IMR-90 (cell line): ENCODE data around the gene ZNRF4. TPM values are rescaled to one million over a fixed set of nuclear protein-coding genes. Genes with fewer than 3 reads are reported as not detected.

Experiments used
- ATAC-seq: fragments of 200-7000 bp; cut with Tn5 transposase; 2 replicates; pipeline ENCODE4 v1.9.1; 2020; ENCODE audit warnings: low read depth, mild to moderate bottlenecking, moderate library complexity
- BruUV-seq: library from RNA; stranded (reverse); fragments of 400-500 nt; replicated peaks from 2 replicates; lab custom pipeline; 2021; lab: Mats Ljungman, UMichigan
- CTCF ChIA-PET: fragments of 300-600 bp; formaldehyde crosslinking; extraction: SDS; loops from one replicate; lab custom pipeline; 2021; ENCODE audit warnings: antibody characterized with exemption; lab: Yijun Ruan, JAX
- POLR2A ChIA-PET: fragments of 300-600 bp; sonication (Branson Sonifier 250); formaldehyde crosslinking; loops from one replicate; lab custom pipeline; 2022; ENCODE audit warnings: antibody characterized with exemption; ENCODE audit not compliant: unreplicated experiment; lab: Charles Lee
- DNase-seq: peaks from one replicate; pipeline ENCODE4 v3.0.0; 2013
- H2AFZ ChIP-seq: replicated peaks from 2 replicates; pipeline ENCODE3; 2013; ENCODE audit warnings: low read length, mild to moderate bottlenecking; ENCODE audit not compliant: poor library complexity
- H2AK5ac ChIP-seq: 2 replicates; pipeline ENCODE4 v1.6.1; 2013; ENCODE audit warnings: low read depth, low read length, inconsistent platforms
- H2AK9ac ChIP-seq: replicated peaks from 2 replicates; pipeline ENCODE3; 2013; ENCODE audit warnings: mild to moderate bottlenecking, low read depth, low read length, moderate library complexity; ENCODE audit not compliant: poor library complexity
- H2BK120ac ChIP-seq: 2 replicates; pipeline ENCODE4 v1.6.1; 2013; ENCODE audit warnings: low read depth, low read length, inconsistent platforms
- H2BK15ac ChIP-seq: 3 replicates; pipeline ENCODE4 v1.6.1; 2013; ENCODE audit warnings: low read depth, low read length, inconsistent platforms
- H2BK20ac ChIP-seq: 2 replicates; pipeline ENCODE4 v1.6.1; 2013; ENCODE audit warnings: low read depth, mild to moderate bottlenecking, inconsistent platforms, low read length, moderate library complexity
- H2BK5ac ChIP-seq: 2 replicates; pipeline ENCODE4 v1.6.1; 2013; ENCODE audit warnings: mild to moderate bottlenecking, low read depth, low read length, inconsistent platforms; ENCODE audit not compliant: poor library complexity, severe bottlenecking
- H3K14ac ChIP-seq: replicated peaks from 2 replicates; pipeline ENCODE4 v1.6.1; 2013; ENCODE audit warnings: low read depth, low read length, inconsistent platforms
- H3K18ac ChIP-seq: 2 replicates; pipeline ENCODE4 v1.6.1; 2013; ENCODE audit warnings: low read depth, low read length, control low read depth
- H3K23ac ChIP-seq: 2 replicates; pipeline ENCODE4 v1.6.1; 2013; ENCODE audit warnings: low read depth, low read length, inconsistent platforms
- H3K27ac ChIP-seq: 2 replicates; pipeline ENCODE4 v1.5.1; 2013; ENCODE audit warnings: mild to moderate bottlenecking, control low read depth, low read length; ENCODE audit not compliant: insufficient read depth
- H3K27me3 ChIP-seq: 2 replicates; pipeline ENCODE4 v1.6.1; 2013; ENCODE audit warnings: low read length; ENCODE audit not compliant: control insufficient read depth, insufficient read depth
- H3K36me3 ChIP-seq: 2 replicates; pipeline ENCODE4 v1.6.1; 2013; ENCODE audit warnings: low read length, mixed read lengths; ENCODE audit not compliant: control insufficient read depth, insufficient read depth
- H3K4ac ChIP-seq: 2 replicates; pipeline ENCODE4 v1.6.1; 2013; ENCODE audit warnings: low read depth, low read length, inconsistent platforms
- H3K4me1 ChIP-seq: 2 replicates; pipeline ENCODE4 v1.6.1; 2013; ENCODE audit warnings: low read length, mixed read lengths; ENCODE audit not compliant: control insufficient read depth, insufficient read depth
- H3K4me2 ChIP-seq: 2 replicates; pipeline ENCODE4 v1.6.1; 2013; ENCODE audit warnings: low read depth, mild to moderate bottlenecking, control low read depth, low read length, moderate library complexity
- H3K4me3 ChIP-seq: 2 replicates; pipeline ENCODE4 v1.5.1; 2013; ENCODE audit warnings: low read depth, mild to moderate bottlenecking, control low read depth, low read length, moderate library complexity; ENCODE audit not compliant: insufficient read depth
- H3K56ac ChIP-seq: 2 replicates; pipeline ENCODE4 v1.6.1; 2013; ENCODE audit warnings: low read length, inconsistent platforms; ENCODE audit not compliant: insufficient read depth; ENCODE audit errors: extremely low read depth
- H3K79me1 ChIP-seq, 2 experiments: 2 replicates each; pipeline ENCODE4 v1.6.1; 2013; ENCODE audit warnings: low read length in 2 of 2, inconsistent platforms in 1 of 2, low read depth in 1 of 2
- H3K9ac ChIP-seq: 2 replicates; pipeline ENCODE4 v1.6.1; 2013; ENCODE audit warnings: low read depth, low read length, control low read depth
- H3K9me1 ChIP-seq: 2 replicates; pipeline ENCODE4 v1.6.1; 2013; ENCODE audit warnings: low read length, inconsistent platforms; ENCODE audit not compliant: insufficient read depth
- H3K9me3 ChIP-seq: 2 replicates; pipeline ENCODE4 v1.6.1; 2013; ENCODE audit warnings: low read length; ENCODE audit not compliant: control insufficient read depth, insufficient read depth
- H4K20me1 ChIP-seq: 2 replicates; pipeline ENCODE4 v1.6.1; 2013; ENCODE audit warnings: low read length, inconsistent platforms; ENCODE audit not compliant: insufficient read depth
- H4K5ac ChIP-seq: 2 replicates; pipeline ENCODE4 v1.6.1; 2013; ENCODE audit warnings: mild to moderate bottlenecking, low read depth, low read length, control low read depth
- H4K8ac ChIP-seq, 2 experiments: 2 replicates each; pipeline ENCODE4 v1.6.1; 2013; ENCODE audit warnings: low read depth in 2 of 2, low read length in 2 of 2, control low read depth in 1 of 2, inconsistent platforms in 1 of 2
- H4K91ac ChIP-seq: 2 replicates; pipeline ENCODE4 v1.6.1; 2013; ENCODE audit warnings: low read depth, low read length, inconsistent platforms; ENCODE audit not compliant: insufficient read depth
- BHLHE40 ChIP-seq: fragments of 150-350 bp; IDR thresholded peaks from 2 replicates; pipeline ENCODE4 v1.6.1; 2016; ENCODE audit warnings: mild to moderate bottlenecking, low read depth, low read length
- CEBPB ChIP-seq: IDR thresholded peaks from 2 replicates; pipeline ENCODE4 v1.6.1; 2012; ENCODE audit warnings: low read depth, low read length, improper control_type of control experiment
- CHD1 ChIP-seq: IDR thresholded peaks from 2 replicates; pipeline ENCODE4 v1.6.1; 2012; ENCODE audit warnings: low read depth, low read length, improper control_type of control experiment
- CTCF ChIP-seq: conservative IDR thresholded peaks from 2 replicates; pipeline ENCODE4 v1.5.1; 2012; ENCODE audit warnings: mild to moderate bottlenecking, low read depth, low read length, improper control_type of control experiment
- ELK1 ChIP-seq: fragments of 150-350 bp; IDR thresholded peaks from 2 replicates; pipeline ENCODE4 v1.6.1; 2016; ENCODE audit warnings: low read depth, mild to moderate bottlenecking, low read length, moderate library complexity, borderline replicate concordance
- FOS ChIP-seq: fragments of 150-350 bp; IDR thresholded peaks from 2 replicates; pipeline ENCODE4 v1.6.1; 2016; ENCODE audit warnings: low read depth, low read length
- MAFK ChIP-seq: IDR thresholded peaks from 2 replicates; pipeline ENCODE4 v1.6.1; 2012; ENCODE audit warnings: low read depth, low read length, improper control_type of control experiment
- MAZ ChIP-seq: IDR thresholded peaks from 2 replicates; pipeline ENCODE4 v1.6.1; 2012; ENCODE audit warnings: low read depth, mild to moderate bottlenecking, low read length, improper control_type of control experiment, moderate library complexity, borderline replicate concordance
- MXI1 ChIP-seq: IDR thresholded peaks from 2 replicates; pipeline ENCODE4 v1.6.1; 2012; ENCODE audit warnings: low read depth, mild to moderate bottlenecking, low read length, moderate library complexity, borderline replicate concordance
- NFE2L2 ChIP-seq: fragments of 150-350 bp; IDR thresholded peaks from 2 replicates; pipeline ENCODE4 v1.6.1; 2016; ENCODE audit warnings: low read depth, mild to moderate bottlenecking, low read length
- POLR2A ChIP-seq: IDR thresholded peaks from 2 replicates; pipeline ENCODE4 v1.6.1; 2012; ENCODE audit warnings: mild to moderate bottlenecking, low read depth, low read length
- RAD21 ChIP-seq: IDR thresholded peaks from 2 replicates; pipeline ENCODE4 v1.6.1; 2012; ENCODE audit warnings: low read length, improper control_type of control experiment
- RCOR1 ChIP-seq: IDR thresholded peaks from 2 replicates; pipeline ENCODE4 v1.6.1; 2012; ENCODE audit warnings: mild to moderate bottlenecking, low read length, improper control_type of control experiment; ENCODE audit not compliant: insufficient replicate concordance
- RFX5 ChIP-seq: IDR thresholded peaks from 2 replicates; pipeline ENCODE4 v1.8.0; 2012; ENCODE audit warnings: low read depth, mild to moderate bottlenecking, low read length, moderate library complexity
- SMC3 ChIP-seq: fragments of 150-350 bp; IDR thresholded peaks from 2 replicates; pipeline ENCODE4 v1.6.1; 2016; ENCODE audit warnings: low read depth, mild to moderate bottlenecking, antibody characterized with exemption, low read length, moderate library complexity
- USF2 ChIP-seq: fragments of 150-350 bp; IDR thresholded peaks from 2 replicates; pipeline ENCODE4 v1.6.1; 2017; ENCODE audit warnings: mild to moderate bottlenecking, antibody characterized with exemption, low read length, low read depth
- WGBS, 2 experiments: methylation state at CpG; one replicate each; pipeline versions ENCODE4 v1.1.5 to v1.1.7; 2013; ENCODE audit warnings: missing lambda C conversion rate in 2 of 2; ENCODE audit not compliant: insufficient read length in 1 of 2; ENCODE audit errors: extremely low coverage in 2 of 2; 5-methylcytosine and 5-hydroxymethylcytosine counted together
- dilution Hi-C: fragments of 300-500 bp; cut with HindIII; formaldehyde crosslinking; loops from one replicate; pipeline ENCODE4 v1.14.3; 2018; ENCODE audit warnings: low sequenced_read_pairs; ENCODE audit not compliant: unreplicated experiment
- in situ Hi-C: fragments of 300-500 bp; cut with MboI; formaldehyde crosslinking; loops from 3 replicates; pipeline ENCODE4 v1.14.3; 2019; ENCODE audit warnings: low sequenced_read_pairs, inconsistent platforms, mixed read lengths
- intact Hi-C: fragments of 100-400 bp; cut with micrococcal nuclease; formaldehyde crosslinking; loops from 2 replicates; pipeline ENCODE4 v1.10.0; 2022
- polyA plus RNA-seq, 3 experiments: library from polyadenylated mRNA; depleted of rRNA; stranded (reverse); fragments of >200 nt; gene quantifications; 2 replicates each; pipeline ENCODE4 v1.2.3, GENCODE V29; 2012; ENCODE audit warnings: low replicate concordance in 1 of 3
- total RNA-seq: library from RNA; depleted of rRNA; stranded (reverse); fragments of >200 nt; gene quantifications from 2 replicates; pipeline ENCODE4 v1.2.3, GENCODE V29; 2012

The ZNRF4 gene
- total and polyA plus RNA-seq, 2 of the 4 experiments (the other 2 are of a cell fraction) = not detected

- no peak overlapping the region for H3K18ac ChIP-seq
- H3K9ac ChIP-seq = no peak overlapping the region
- H2BK15ac ChIP-seq = no peak overlapping the region
- no peak overlapping the region for H3K56ac ChIP-seq
- H2BK5ac ChIP-seq = no peak overlapping the region
- H4K91ac ChIP-seq = no peak overlapping the region
- no peak overlapping the region for H3K4me3 ChIP-seq
- in situ Hi-C loops (no loop called here), intact Hi-C loops (no loop called here), dilution Hi-C loops (no loop called here)
- H2BK20ac ChIP-seq = no peak overlapping the region
- H2AK9ac ChIP-seq = no peak overlapping the region
- H3K4me2 ChIP-seq = no peak overlapping the region
- H3K27ac ChIP-seq = no peak overlapping the region
- H4K8ac ChIP-seq = no peak overlapping the region
- H4K20me1 ChIP-seq = no peaks in the 10 kb centered on the region
- no peak overlapping the region for H3K23ac ChIP-seq
- POLR2A ChIA-PET = no interaction called here
- no peaks in the 10 kb centered on the region for H3K4me1 ChIP-seq
- H2BK120ac ChIP-seq = no peak overlapping the region
- H3K79me1 ChIP-seq = no peaks in the 10 kb centered on the region
- no peak overlapping the region for H2AK5ac ChIP-seq
- H3K27me3 ChIP-seq = peaks cover 27% of the 10 kb centered on the region
- no peaks in the 10 kb centered on the region for H3K9me3 ChIP-seq
- H3K36me3 ChIP-seq = no peaks in the 10 kb centered on the region
- no peaks in the 10 kb centered on the region for H3K9me1 ChIP-seq
- no peak overlapping the region for H3K14ac ChIP-seq
- no TSS peak for BruUV-seq
- no peak for DNase-seq
- H2AFZ ChIP-seq = no peak overlapping the region
- CTCF ChIA-PET = no interaction called here
- WGBS, 2 experiments = 50% methylated on average over 2 of the region's 7 CpGs; no CpG with 5 or more reads in 1 of the 2 experiments
- no peak for ATAC-seq
- H3K4ac ChIP-seq = no peak overlapping the region
- H4K5ac ChIP-seq = no peak overlapping the region
- TF ChIP-seq MAFK (no peak), RCOR1 (no peak), MXI1 (no peak), CTCF (no peak), BHLHE40 (no peak), RFX5 (no peak), SMC3 (no peak), ELK1 (no peak), NFE2L2 (no peak), POLR2A (no peak), CHD1 (no peak), FOS (no peak), USF2 (no peak), MAZ (no peak), RAD21 (no peak), CEBPB (no peak)
Observed at GRCh38 chr19:5466072-5466471, 10.9 kb downstream of the ZNRF4 start.
